ENCODE results near the gene CNR2. TPM values are rescaled to one million over a fixed set of nuclear protein-coding genes. Genes with fewer than 3 reads are reported as not detected.
"Not testable (repeated sequence)": the region's sequence is repeated elsewhere in the genome, so short reads cannot be mapped to it uniquely, and the experiment has no call there.

Gene CNR2
- polyA plus RNA-seq (ENCODE audit: insufficient read length in 4 of 4), result under 1 TPM; 0.06 to 0.08 (median 0.06) TPM

DNA sequence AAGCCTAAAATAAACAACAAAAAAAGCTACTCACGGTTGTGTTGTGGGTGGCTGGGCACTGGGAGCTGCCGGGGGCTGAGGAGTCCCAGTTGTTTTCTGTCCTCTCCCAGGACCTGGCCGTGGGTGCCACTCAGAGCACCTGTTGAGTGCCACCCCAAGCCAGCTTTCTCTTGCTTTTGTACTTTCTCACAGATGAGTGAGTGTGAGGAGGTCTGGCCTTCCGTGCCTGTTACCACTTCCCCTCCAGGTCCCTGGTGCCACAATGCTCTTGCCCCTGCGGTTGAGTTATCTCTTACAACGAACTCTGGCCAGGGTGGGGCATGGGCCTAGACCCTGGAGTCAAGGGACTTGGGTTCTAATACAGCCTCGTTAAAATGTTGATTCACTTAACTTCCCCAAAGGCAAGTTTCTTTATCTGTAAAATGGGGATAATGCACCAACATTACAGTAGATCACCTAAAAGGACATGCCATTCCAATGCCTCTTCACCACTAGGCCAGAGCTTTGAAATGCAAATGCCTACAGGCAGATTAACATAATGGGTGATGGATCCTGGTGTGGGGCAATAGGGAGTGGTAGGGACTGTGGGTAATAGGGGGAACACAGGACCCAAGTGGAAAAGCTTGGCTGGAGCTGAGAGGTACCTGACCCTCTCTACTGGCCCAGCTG, at the start of gene CNR2:
TSS of gene CNR2 (minus strand) at position 151 of the 669 bp plus-strand sequence. CDS start 37,745 bp downstream, outside the sequence.
- DNase-seq (ENCODE audit: low read depth in 4 of 4, low spot score in 3 of 4), result no peak

DNA sequence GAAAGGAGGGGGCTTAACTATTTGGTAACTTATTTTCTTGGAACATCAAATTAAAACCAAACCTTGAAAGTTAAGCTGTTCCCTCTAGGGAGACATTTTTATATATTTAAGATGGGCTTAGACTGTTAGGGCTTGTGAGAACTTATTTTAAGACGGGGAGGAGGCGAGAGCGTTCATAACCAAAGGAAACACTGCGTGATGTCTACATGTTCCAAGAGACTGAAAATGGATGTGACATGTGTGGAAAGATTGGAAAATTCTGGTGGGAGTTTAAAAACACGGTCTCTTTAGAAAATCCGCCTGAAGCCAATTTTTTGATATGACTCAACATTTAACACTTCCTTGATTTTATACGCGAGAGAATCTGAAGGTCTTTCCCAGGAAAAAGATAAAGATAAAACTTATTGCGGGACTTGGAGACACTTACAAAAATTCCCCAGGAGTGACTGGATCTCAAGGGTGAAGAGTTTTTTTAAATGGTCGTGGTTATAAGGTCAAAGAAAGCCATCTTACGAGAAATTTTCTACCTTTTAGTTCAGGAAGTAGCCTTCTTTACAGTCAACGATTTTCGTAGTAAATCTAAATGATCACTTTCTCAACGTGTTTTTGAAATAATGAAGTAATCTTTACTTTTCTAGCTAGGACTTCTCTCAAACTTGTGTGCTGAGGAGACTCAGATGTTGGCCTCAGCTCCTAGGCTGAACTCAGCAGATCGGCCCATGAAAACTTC, 47.3 kb upstream of the CNR2 start:
- DNase-seq (ENCODE audit: low read depth in 4 of 4, low spot score in 3 of 4), result no peak

- DNase-seq (ENCODE audit: low read depth in 4 of 4, low spot score in 3 of 4), result peak; percentile 92 to 94 (median 94)
Measured at GRCh38 chr1:23959461-23960290, 46.5 kb upstream of the CNR2 start, which contains the start of gene PNRC2. Gene PNRC2, plus strand, starts transcription at chr1:23959828. Its CDS starts 1,630 bp downstream, at chr1:23961458.

DNA sequence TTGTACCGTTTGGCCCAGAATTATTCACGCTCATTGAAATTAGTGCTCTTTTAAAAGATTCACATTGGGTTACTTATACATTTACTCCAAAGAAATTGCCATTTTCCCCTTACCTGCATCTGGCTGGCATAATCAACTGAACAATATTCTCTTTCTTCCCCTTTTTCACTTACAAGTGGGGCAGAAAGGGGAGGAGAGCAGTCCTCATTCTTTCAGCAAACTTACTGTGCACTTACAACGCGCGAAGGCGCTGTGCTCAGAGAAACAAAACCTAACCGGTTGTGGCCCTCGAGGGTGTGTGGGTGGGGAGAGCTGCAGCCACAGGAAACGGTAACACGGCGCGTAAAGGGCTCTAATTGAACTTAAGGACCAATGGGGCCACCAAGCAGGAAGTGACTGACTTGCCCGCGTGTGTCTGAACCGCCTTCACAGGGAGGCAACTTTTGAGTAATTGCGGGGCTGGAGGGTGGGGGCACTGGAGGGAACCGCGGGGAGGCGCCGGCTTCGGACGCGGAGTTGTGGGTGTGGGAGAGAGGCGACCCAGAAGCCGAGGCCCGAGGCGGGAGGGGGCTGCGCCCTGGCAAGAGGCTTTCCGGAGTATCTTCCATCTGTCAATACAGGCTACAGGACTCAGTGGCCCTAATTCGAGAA, 45.8 kb upstream of the CNR2 start:
- DNase-seq (ENCODE audit: low read depth in 4 of 4, low spot score in 3 of 4), result peak in 3 of 4 donors; percentile 78 to 80 (median 79)

- not testable (repeated sequence) for DNase-seq (ENCODE audit: low read depth in 4 of 4, low spot score in 3 of 4)
Measured at GRCh38 chr1:23958040-23958809, 45.1 kb upstream of the CNR2 start.

- DNase-seq (ENCODE audit: low read depth in 4 of 4, low spot score in 3 of 4), result no peak
Measured at GRCh38 chr1:23957096-23957495, 43.9 kb upstream of the CNR2 start.

DNA sequence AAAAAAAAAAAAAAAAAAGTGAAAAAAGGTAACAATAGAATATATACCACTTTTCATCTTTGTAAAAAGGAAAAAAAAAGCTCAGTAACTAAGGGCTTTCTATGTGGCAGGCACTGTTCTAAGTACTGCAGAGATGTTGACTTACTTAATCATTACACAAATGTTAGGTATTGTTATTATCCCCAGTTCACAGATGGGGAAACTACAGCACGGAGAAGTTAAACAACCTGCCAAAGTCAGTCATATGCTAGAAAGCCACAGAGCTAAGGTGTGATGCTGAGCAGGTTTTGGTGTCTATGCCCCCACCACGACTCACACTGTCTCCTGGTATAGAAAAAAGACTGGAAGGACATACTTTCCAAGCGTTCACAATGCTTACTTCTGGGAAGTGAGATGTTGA, 39.9 kb upstream of the CNR2 start:
- no peak for DNase-seq (ENCODE audit: low read depth in 4 of 4, low spot score in 3 of 4)

- DNase-seq (ENCODE audit: low read depth in 4 of 4, low spot score in 3 of 4), result no peak
Measured at GRCh38 chr1:23947366-23947765, 34.2 kb upstream of the CNR2 start.

- DNase-seq (ENCODE audit: low read depth in 4 of 4, low spot score in 3 of 4), result no peak
Measured at GRCh38 chr1:23936481-23937176, 23.5 kb upstream of the CNR2 start.

GRCh38 chr1:23931491-23931880, 18.3 kb upstream of the CNR2 start:
- no peak for DNase-seq (ENCODE audit: low read depth in 4 of 4, low spot score in 3 of 4)

GRCh38 chr1:23930861-23931490, 17.8 kb upstream of the CNR2 start:
- no peak for DNase-seq (ENCODE audit: low read depth in 4 of 4, low spot score in 3 of 4)

GRCh38 chr1:23930270-23930669, 17.1 kb upstream of the CNR2 start:
- DNase-seq (ENCODE audit: low read depth in 4 of 4, low spot score in 3 of 4), result no peak

GRCh38 chr1:23928789-23929188, 15.6 kb upstream of the CNR2 start:
- DNase-seq (ENCODE audit: low read depth in 4 of 4, low spot score in 3 of 4), result no peak

DNA sequence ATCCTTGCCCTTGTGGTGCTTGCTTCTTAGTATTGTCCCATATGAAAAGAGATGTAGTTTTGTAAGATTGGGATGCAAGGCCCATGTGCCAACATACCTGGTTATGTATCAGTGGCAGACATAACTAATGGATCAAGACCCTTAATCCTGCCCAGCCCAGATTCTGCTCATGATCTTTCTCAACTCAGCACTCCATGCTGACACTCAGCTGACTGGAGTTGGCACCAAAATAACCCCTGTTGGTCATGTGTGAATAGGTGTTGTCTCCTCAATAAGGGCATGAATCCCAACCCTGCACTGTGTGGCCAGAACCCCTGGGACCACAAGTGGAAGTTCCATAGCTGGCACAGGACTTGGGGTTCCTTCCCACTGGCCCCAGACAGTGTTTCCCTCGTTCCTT, 13.9 kb upstream of the CNR2 start:
- no peak for DNase-seq (ENCODE audit: low read depth in 4 of 4, low spot score in 3 of 4)

- no peak for DNase-seq (ENCODE audit: low read depth in 4 of 4, low spot score in 3 of 4)
Measured at GRCh38 chr1:23925279-23925678, 12.1 kb upstream of the CNR2 start.

- DNase-seq (ENCODE audit: low read depth in 4 of 4, low spot score in 3 of 4), result no peak
Measured at GRCh38 chr1:23924601-23925000, 11.4 kb upstream of the CNR2 start.

DNA sequence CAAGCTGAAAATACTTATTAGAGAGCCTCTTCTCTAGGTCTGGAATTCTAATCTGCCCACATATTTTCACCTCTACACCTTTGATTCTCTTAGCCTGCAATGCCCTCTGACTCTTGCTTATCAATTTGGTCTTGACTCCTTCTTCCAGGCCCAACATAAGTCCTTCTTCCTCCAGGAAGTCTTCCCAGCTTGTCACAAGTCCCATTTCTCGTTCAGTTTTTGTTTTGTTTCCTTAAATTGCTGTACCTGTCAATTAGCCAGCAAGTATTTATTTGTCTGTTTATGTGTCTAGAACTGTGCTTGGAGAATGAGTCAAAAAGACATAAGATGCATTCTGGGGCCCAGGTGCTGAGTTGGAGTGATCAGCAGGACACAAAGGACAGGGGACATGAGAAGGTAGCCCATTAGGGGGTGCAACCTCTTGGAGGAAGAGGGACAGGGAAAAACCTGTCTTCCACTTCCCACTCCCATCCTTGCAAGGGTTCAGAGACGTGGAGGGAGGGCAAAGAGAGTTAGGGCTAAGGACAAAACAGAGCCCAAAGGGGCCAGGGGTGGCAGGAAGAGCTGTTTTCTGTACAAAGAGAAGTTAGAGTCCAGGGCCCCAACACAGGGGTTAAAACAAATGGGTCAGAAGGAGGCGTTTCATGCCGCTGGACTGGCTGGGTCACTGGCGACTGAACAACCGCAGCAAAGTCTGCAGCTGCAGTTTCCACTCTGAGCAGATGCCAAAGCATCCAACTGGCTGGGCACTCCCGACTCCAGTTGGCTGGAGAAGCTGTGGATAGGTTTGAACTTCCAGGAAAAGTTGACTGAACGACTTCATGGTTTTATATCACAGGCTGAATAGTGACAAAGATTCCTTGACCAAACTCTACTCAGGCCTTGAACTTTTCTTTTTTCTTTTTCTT, 10.7 kb upstream of the CNR2 start:
- DNase-seq (ENCODE audit: low read depth in 4 of 4, low spot score in 3 of 4), result no peak
